Activated T-helper 9 cell treated with anti-CD3 and anti-CD28 coated beads, Interleukin-2, amount 50 U/mL, for 16 hours (primary cell): Measurements from ENCODE around the gene DDX4.
"Not testable (repeated sequence)": the region's sequence is repeated elsewhere in the genome, so short reads cannot be mapped to it uniquely, and the experiment has no call there.

ENCODE experiments used
- DNase-seq: peaks from one replicate; pipeline ENCODE4 v3.0.0-alpha.2; 2020; ENCODE audit warnings: low read depth

DDX4 gene

DNA sequence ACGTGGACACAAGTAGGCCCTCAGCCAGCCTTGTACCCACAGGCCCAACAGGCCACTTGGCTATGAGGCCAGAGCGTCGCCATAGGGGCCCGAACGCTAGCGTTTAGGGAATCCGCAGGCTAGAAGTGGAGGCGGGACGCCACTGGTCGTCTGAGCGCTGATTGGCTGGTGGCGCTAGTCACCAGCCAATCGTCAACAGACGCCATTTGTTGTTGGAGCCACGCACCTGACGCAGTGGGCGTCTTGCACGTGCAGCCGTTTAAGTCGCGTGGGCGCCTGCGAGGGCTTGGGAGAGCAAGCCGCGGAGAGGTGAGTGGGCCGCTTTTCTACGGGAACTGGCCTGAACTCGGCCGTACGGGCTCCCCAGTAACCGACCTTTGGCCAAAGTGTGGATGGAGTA lies at the start of gene DDX4:
DDX4 (plus strand) TSS at position 269 of the 400 bp plus-strand sequence. CDS start 903 bp downstream, outside the sequence.
- DNase-seq, result no peak

DNA sequence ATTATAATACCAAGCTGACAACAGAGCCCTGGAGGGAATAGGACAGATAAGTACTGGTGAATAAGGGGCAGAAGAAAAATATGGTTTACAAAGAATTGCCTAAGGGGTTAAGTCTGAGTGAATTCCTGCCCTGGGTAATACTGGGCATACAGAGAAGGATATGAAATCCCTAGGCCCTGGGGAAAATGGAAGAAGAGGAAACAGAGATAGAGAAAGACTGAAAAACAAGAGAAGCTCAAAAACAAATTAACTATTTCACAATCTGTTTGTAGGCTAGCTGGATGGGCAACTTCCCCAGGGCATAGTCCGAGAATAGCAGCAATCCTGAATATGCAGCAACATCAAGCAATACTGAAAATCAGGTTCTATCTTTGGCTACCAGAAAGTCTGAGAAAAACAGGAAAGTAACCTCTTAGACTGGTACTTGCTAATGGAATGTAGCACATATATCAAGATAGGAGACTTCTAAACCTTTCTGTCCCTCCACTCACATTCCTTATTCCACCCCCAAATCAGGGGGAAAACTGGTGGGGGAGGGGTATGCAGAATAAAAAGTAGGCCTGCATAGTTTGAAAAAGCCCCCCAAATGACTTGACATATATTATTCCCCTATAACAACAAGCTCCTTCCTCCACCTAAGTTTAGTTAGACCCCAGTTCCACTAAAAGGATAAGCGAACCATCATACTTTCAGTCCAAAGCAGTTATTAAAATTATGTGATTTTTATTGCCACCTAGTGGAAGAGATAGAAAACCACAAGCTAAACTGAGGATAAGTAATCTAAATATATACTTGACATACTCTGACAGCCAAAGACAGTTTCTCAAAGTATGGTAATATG lies 46.4 kb upstream of the DDX4 start:
- no peak for DNase-seq

- DNase-seq, result no peak
Observed at GRCh38 chr5:55692106-55692417, 45.8 kb upstream of the DDX4 start.

DNA sequence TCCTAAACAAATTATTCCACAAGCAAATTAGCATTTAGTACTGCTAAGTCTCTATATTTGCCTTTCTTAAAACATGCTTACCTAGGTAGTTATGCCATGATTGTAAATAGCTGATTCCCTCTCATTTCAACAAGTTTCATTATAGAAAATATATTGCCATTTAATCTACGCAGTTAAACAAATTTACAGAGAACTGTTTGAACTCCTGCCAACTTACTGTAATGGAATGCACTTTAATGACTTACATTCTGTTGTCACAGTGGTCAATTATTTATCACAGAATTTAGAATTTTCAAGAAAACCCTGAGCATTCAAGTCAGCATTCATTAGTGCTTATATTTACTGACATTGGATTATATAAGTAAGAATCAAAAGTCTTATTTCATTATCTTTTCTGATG lies 45.4 kb upstream of the DDX4 start:
- DNase-seq, result no peak

GRCh38 chr5:55694152-55694830 lies 43.6 kb upstream of the DDX4 start:
- no peak for DNase-seq

DNA sequence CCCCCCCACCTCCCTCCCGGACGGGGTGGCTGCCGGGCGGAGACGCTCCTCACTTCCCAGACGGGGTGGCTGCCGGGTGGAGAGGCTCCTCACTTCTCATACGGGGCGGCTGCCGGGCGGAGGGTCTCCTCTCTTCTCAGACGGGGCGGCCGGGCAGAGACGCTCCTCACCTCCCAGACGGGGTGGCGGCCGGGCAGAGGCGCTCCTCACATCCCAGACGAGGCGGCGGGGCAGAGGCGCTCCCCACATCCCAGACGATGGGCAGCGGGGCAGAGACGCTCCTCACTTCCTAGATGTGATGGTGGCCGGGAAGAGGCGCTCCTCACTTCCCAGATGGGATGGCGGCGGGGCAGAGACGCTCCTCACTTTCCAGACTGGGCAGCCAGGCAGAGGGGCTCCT lies 41.2 kb upstream of the DDX4 start:
- DNase-seq, result not testable (repeated sequence)

DNA sequence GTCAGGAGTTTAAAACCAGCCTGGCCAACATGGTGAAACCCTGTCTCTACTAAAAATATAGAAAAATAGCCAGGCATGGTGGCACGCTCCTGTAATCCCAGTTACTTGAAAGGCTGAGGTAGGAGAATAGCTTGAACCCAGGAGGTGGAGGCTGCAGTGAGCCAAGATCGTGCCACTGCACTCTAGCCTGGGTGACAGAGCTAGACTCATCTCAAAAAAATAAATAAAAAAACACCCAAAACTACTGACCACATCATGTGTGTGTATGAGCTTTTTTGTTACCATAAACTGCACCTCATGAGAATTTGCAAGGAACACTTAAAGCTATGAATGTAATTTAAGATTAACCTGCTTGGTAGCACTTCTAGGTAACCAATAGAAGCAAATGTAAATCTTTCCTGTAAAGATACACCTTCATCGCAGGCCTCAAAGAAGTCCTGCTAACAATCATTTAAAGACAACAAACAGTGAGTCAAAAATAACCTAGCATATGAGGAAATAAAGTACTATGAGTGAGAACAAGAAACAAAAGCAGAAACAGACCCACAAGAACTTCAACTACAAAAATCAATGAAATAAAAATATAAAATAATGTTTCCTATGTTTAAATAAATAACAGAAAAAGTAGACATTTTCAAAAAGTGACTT lies 38.7 kb upstream of the DDX4 start:
- no peak for DNase-seq

DNA sequence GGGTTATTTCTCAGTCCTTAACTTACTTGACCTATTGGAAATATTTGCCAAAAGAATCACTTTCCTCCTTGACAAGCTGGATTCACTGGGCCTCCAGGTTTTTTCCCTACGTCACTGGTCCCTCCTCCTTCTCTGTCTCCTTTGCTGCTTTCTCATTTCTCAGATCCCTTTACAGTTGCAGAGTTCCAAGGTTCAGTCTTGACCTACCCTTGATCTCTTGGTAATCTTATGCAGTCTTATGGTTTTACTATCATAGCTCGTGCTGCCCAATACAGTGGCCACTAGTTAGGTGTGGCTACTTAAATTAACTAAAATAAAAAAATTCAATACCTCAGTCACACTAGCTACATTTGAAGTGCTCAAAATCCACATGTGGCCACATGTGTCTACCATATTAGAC lies 37.1 kb upstream of the DDX4 start:
- DNase-seq, result no peak

- no peak for DNase-seq
Observed at GRCh38 chr5:55701462-55702103, 36.3 kb upstream of the DDX4 start.

DNA sequence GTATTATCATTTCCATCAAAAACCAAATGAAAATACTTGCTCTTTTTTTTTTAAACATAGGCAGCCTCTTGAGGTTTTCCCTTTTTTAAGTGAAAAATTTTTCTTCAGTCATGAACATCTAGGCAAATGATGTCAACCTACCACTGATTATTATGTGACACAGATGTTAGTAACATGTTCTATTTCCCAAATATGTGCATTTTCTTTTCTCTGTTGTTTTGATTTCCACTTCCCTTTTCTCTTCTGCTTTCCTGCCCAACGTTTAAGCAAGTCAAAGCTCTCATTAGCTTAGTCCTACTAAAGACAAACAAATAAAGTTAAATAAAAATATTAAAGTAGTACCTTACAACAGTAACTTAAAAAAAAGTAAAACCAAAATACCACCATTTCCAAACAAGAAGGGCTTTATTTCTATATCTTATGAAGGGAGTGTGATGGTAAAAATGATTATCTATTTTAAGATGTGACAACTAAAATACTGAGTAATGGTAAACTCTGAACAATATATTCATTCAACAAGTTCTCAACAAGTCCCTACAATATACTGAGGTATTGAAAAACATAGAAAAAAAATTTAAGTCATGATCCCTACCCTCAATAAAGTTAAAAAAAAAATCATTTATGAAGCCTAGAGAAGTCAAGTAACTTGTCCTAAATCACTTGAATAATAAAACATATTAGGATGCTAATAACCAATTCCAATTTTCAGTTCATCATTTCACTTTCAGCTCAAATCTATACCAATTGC lies 35.1 kb upstream of the DDX4 start:
- no peak for DNase-seq

- no peak for DNase-seq
Observed at GRCh38 chr5:55706230-55706629, 31.6 kb upstream of the DDX4 start.

- no peak for DNase-seq
Observed at GRCh38 chr5:55708732-55709131, 29.1 kb upstream of the DDX4 start.

DNA sequence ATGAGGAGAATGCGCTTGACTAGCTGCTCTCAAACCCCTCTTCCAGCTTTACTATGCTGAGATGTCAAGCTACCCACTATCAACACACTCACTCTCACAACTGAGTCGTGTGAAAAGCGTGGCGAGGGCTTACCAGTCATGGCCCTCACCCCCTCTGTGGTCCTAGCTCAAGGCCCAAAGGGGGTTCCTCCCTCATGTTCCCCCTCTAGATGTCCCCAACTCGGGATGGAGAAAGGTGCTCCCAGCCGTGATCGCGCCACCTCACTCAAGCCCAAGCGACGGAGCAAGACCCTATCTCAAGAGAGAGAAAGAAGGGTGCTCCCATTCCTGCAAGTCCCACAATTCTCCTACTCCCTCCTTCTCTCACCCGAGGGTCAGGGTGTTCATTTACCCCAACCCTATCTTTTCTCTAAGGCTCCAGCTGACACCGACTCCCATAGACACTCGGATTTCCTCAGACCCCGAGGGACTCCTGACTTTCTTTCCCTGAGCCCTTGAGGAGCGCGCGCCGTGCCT lies 26.3 kb upstream of the DDX4 start:
- DNase-seq, result no peak

- peak; percentile 87 for DNase-seq
Observed at GRCh38 chr5:55712023-55712859, 25.6 kb upstream of the DDX4 start, which contains the start of gene SLC38A9. Gene SLC38A9, minus strand, starts transcription at chr5:55712324. Its CDS starts 14,366 bp downstream, at chr5:55697958.

GRCh38 chr5:55713871-55714270 lies 24.0 kb upstream of the DDX4 start:
- no peak for DNase-seq

- no peak for DNase-seq
Observed at GRCh38 chr5:55714339-55714738, 23.5 kb upstream of the DDX4 start.

DNA sequence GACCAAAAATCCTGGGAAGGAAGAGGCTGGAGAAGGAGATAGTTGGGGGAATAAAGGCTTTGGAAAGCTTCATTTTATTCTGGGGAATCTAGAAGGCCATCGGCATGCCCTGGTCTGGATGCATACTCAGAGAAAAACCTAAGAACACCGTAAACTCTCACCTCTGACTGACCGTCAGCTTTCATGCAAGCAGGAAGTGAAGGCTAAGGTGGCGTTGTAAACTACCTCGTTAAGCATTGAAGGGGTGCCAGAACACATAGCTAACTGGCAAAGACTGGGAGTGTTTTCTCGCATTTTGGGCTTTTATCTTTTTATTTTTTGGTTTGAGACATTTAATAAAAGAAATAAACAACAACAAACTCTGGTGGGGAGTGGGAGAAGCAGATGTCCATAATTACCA lies 23.1 kb upstream of the DDX4 start:
- DNase-seq, result no peak

DNA sequence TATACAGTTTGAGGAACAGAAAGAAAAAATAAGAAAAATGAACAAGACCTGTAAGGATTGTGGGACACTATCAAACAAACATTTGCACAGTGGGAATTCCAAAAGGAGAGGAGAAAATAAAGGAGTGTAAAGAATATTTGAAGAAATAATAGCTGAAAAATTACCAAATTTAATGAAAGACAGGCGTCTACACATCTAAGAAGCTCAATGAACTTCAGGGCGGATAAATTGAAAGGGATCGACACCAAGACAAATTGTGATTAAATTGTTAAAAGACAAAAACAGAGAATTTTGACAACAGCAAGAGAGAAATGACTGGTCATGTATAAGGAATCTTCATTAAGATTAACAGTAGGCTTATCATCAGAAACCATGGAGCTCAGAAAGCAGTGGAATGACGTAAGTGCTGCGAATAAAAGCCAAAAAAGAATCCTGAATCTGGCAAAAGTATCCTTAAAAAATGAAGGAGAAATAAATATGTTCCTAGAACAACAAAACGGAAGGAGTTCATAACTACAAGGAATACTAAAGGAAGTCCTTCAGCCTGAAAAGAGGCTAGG lies 22.3 kb upstream of the DDX4 start:
- DNase-seq, result no peak

DNA sequence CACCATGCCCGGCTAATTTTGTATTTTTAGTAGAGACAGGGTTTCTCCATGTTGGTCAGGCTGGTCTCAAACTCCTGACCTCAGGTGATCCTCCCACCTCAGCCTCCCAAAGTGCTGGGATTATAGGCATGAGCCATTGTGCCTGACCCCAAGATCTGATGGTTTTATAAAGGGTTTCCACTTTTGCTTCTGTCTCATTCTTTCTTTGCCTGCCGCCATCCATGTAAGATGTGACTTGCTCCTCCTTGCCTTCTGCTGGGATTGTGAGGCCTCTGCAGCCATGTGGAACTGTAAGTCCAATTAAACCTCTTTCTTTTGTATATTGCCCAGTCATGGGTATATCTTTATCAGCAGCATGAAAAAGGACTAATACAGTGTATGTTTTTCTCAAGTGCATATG lies 18.8 kb upstream of the DDX4 start:
- DNase-seq, result not testable (repeated sequence)

DNA sequence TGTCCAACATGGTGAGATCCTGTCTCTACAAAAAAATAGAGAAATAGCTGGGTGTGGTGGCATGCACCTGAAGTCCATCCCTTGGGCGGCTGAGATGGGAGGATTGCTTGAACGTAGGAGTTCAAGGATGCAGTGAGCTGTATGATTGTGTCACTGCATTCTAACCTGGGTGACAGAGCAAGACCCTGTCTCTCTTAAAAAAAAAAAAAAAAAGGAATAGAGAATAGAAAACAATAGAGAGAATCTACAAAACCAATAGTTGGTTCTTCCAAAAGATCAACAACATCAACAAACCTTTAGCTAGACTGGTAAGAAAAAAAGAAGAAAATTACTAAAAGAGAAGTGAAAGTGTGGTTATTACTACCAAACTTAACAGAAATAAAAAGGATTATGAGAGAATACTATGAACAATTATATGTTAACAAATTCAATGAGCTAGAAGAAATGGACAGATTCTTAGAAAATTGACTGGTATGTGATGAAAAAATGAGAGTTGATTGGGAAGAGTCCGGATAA lies 17.6 kb upstream of the DDX4 start:
- DNase-seq, result no peak
